ENCODE results near the gene FAM149B1.

- TF ChIP-seq, protein P1, sequence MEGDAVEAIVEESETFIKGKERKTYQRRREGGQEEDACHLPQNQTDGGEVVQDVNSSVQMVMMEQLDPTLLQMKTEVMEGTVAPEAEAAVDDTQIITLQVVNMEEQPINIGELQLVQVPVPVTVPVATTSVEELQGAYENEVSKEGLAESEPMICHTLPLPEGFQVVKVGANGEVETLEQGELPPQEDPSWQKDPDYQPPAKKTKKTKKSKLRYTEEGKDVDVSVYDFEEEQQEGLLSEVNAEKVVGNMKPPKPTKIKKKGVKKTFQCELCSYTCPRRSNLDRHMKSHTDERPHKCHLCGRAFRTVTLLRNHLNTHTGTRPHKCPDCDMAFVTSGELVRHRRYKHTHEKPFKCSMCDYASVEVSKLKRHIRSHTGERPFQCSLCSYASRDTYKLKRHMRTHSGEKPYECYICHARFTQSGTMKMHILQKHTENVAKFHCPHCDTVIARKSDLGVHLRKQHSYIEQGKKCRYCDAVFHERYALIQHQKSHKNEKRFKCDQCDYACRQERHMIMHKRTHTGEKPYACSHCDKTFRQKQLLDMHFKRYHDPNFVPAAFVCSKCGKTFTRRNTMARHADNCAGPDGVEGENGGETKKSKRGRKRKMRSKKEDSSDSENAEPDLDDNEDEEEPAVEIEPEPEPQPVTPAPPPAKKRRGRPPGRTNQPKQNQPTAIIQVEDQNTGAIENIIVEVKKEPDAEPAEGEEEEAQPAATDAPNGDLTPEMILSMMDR (IDR thresholded peaks at IDR 0.05) = no peak
- no peak for TF ChIP-seq POLR2A (IDR thresholded peaks at IDR 0.05)
Observed at GRCh38 chr10:73209705-73210104, 41.8 kb downstream of the FAM149B1 start.
